ENCODE measurements around the gene STK35.

DNA sequence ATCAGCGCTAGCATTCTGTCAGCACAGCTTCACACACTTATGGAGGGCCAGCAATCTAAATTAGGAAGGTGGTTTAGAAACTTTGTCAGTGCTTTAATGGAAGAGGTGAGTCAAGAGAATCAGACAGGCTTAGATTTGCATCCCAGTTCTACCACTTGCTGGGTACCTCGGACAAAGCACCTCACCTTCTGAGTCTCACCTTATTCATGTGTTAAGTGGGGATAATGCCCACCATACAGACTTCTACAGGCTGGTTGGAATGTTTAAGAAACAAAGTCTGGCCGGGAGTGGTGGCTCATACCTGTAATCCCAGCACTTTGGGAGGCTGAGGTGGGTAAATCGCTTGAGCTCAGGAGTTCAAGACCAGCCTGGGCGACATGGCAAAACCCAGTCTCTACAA is 12.2 kb upstream of the STK35 start:
- TF ChIP-seq, protein P1, sequence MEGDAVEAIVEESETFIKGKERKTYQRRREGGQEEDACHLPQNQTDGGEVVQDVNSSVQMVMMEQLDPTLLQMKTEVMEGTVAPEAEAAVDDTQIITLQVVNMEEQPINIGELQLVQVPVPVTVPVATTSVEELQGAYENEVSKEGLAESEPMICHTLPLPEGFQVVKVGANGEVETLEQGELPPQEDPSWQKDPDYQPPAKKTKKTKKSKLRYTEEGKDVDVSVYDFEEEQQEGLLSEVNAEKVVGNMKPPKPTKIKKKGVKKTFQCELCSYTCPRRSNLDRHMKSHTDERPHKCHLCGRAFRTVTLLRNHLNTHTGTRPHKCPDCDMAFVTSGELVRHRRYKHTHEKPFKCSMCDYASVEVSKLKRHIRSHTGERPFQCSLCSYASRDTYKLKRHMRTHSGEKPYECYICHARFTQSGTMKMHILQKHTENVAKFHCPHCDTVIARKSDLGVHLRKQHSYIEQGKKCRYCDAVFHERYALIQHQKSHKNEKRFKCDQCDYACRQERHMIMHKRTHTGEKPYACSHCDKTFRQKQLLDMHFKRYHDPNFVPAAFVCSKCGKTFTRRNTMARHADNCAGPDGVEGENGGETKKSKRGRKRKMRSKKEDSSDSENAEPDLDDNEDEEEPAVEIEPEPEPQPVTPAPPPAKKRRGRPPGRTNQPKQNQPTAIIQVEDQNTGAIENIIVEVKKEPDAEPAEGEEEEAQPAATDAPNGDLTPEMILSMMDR (CRISPR knock-in tag; IDR thresholded peaks at IDR 0.05), result no peak
- TF ChIP-seq ETV6 (CRISPR knock-in tag; conservative IDR thresholded peaks at IDR 0.05), result no peak

All from HepG2 (cell line).